ENCODE data around the gene TBC1D17.
"Not testable (repeated sequence)": the region's sequence is repeated elsewhere in the genome, so short reads cannot be mapped to it uniquely, and the experiment has no call there.

The TBC1D17 gene

DNA sequence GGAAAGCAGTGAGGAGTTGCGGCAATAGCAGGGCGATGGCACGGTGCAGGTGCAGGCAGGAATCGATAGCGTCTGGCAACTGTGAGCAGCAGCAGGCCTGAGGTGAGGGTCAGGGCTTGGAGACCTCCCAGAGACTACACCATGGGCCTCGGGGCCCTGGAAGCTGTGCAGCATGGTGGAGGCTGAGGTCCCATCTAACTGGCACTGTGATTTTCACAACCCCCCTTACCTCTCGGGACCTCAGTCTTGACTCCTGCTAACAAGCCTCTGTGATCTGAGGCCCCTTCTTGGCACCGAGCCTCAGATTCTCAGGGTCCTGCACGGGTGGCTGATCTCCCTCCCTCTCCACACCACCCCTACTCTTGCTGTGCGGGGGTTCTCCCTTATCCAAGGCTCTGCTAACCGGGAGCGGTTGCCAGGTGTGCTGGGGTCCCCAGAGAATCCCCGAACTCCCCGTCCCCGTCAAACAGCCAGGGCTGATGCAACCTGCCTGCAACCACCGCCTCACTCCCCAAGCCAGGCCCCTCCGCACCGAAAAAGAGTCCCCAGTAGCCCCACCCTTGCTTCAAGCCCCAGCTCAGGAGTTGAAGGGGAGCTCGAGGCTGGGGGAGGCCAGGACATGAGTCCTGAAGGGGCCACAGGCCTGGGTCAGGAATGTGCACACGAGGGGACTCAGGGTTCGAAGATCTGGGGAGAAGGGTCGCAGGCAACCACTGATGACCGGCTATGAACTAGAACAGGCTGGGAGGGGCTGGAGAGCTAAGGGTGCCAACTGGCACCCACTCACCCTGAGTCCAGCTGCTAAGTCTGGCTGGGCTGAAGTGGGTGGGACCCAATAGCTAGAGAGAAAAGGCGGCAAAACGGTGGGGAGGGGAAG lies 46.7 kb downstream of the TBC1D17 start:
- DNase-seq, result no peak

DNA sequence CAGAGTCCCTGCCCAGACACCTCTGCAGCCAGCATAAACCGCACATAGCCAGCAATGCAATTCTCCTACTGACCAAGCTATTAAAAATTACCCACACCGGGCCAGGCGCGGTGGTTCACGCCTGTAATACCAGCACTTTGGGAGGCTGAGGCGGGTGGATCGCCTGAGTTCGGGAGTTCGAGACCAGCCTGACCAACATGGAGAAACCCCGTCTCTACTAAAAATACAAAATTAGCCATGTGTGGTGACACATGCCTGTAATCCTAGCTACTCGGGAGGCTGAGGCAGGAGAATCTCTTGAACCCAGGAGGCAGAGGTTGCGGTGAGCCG lies 47.3 kb downstream of the TBC1D17 start:
- DNase-seq, result not testable (repeated sequence)

DNA sequence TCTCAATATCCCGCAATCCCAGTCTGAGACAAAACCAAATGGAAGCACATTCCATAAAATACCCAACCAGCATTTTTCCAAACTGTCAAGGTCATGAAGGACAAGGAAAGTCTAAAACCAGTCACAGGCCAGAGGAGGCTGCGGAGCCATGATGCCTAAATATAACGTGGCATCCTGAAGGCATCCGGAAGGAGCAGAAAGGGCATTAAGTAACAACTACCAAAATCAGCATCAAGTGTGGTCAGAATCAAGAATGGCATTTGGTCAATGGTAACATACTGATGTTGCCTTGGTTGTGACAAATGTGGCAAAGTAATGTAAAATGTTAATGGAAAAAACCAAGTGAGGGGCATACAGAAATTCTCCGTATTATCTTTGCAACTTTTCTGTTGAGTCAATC lies 48.0 kb downstream of the TBC1D17 start:
- no peak for DNase-seq

DNA sequence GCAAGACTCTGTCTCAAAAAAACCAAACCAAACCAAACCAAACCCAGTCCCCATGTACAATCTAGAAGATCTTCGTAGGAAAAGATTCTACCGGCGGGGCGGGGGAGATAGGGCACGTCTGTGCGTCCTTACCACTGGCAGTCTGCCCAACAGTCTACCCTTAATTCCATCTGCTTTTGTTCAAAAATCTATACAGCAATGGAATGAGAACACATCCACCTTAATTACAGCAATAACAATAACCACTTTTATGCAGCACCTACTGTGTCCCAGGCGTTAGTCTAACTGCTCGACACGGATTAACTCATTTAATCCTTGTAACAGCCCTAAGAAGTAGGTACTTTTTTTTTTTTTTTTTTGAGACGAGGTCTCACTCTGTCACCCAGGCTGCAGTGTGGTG lies 49.0 kb downstream of the TBC1D17 start:
- DNase-seq, result no peak

DNA sequence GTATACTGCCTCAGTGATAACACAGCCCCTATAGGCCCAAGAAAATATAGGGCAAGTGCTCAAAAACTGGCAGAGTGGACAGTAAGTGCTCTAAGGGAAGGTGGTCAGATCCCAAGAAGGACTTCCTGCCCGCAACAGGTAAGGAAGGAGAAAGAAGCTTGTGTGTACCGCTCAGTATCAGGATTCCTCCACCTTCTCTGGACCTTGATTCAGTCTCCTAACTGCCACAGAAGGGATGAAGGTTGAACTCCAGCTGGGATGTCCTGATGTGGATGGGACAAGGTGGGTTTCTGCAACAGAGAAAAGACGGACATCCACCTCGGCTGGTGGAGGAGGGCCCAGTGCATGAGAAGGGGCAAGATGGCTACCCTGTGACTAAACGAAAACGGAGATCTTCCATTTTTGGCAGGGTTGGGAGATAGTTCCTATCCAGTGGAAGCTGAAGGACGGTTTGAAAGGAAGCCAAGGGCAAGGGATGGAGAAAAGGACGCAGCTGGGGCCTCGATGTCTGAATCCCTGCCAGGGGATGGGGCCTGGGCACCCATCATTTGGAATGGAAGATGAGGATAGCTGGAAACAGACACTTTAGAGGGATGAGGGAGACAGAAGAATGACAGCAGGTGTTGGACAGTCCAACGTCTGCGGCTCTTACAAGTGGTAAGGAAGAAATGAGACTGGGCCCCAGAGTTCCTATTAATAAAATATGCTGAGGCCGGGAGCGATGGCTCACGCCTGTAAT lies 50.2 kb downstream of the TBC1D17 start:
- DNase-seq, result no peak

DNA sequence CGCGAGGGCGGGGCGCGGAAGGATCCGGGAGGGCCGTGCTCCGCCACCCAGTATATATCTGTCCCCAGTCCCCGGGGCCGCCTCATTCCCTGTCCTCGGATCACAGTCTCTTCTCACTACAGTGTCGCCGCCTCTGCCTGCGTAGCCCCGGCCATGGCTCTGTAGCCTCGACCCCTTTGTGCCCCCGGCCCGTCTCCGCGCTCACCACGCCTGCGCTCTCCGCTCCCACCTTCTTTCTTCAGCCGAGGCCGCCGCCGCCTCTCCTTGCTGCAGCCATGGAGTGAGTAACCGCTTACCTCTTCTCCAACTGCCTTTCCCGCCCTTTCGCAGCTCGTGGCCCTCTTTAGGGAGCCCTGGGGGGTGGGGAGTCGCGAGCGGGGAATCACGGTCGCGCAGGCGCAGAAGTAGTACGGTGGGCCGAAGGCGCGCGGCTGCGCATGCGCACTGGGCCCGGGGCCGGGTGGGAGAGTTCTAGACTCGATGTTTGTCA lies 51.7 kb downstream of the TBC1D17 start, which contains the start of the genes ATF5 and NUP62:
Gene ATF5, plus strand, starts transcription at position 85 of the 490 bp plus-strand sequence. CDS start 1,646 bp downstream, outside the sequence.
Gene NUP62, minus strand, starts transcription at position 384 of the 490 bp plus-strand sequence. CDS start 19,697 bp downstream, outside the sequence.
- DNase-seq, result peak; percentile 90

DNA sequence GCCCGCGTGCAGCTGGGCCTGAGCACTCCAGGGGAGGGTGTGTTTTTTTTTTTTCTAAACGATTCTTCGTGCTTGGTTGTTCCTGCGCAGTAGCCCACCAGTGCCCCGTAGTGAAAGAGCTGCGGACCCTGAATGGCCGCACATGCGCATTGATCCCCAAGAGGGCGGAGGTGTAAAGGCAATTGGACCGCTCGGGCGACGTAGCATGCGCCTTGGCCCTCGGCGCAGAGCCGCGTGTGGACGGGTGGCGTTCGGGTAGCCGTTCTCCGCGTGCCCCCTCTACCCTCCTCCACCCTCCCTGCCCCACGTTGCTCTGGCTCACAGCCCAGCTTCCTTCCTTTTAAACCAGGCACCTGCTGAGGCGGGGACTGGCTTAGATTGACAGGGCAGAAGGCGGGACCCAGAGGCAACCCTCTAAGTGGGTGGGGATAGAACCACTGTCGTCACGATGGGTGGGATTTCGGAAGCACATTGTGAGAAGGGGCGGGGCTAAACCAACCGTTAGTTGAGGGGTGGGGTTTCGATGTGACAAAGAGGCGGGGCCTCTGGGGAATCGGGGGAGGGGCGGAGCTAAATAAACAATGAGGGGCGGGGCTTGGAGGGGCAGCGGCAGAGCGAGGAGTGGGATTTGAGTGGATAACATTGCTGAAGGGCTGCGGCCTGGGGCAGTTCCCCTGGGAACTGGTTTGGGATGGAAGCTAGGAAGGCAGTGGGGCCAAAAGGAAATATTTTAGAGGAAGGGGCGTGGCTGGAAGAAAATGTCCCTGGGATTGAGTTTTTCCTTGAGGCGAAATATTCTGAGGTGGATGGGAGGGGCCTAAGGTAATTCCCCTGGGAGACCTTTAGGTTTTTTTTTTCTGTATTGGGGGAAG lies 52.3 kb downstream of the TBC1D17 start:
- DNase-seq, result peak; percentile 97

DNA sequence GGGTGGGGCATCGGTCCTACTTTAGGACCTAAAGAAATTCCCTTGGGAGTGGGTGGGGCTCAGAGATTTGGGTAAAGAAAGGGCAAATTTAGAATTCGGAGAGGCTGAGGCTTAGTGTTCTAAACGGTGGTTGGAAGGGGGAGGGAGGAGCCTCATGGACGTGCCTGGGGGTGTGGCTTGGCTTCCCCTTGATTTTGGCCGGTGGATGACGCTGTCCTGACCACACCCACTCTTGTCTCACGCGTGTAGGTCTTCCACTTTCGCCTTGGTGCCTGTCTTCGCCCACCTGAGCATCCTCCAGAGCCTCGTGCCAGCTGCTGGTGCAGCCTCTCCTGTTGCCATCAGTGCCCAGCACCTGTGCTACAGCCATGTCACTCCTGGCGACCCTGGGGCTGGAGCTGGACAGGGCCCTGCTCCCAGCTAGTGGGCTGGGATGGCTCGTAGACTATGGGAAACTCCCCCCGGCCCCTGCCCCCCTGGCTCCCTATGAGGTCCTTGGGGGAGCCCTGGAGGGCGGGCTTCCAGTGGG lies 53.0 kb downstream of the TBC1D17 start:
- peak; percentile 49 for DNase-seq

DNA sequence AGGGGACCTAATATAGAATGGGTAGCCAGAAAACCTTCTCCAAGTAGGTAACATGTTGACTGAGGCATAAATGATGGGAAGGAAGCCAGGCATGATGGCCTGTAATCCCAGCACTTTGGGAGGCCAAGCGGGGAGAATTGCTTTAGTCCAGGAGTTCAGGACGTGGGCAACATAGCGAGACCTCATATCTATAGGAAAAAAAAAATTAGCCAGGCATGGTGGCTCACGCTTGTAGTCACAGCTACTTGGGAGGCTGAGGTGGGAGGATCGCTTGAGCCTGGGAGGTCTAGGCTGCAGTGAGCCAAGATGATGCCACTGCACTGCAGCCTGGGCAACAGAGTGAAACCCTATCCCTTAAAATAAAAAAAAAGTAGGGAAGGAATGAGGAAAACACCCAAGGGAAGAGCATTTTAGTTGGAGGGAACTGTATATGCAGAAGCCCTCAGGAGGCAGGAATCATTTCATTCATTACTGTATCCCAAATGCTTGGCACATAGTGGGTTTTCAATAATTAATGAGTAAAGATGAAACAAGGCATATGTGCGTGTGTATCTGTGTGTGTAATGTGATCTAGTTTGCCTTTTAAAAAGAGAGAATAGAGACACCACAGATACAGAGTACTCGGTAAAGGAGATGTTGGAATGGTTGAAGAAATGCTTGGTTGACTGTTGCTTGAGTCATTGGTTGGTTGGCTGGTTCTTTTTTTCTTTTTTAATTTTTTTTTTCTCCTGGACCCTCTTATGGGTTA lies 54.0 kb downstream of the TBC1D17 start:
- DNase-seq, result no peak

DNA sequence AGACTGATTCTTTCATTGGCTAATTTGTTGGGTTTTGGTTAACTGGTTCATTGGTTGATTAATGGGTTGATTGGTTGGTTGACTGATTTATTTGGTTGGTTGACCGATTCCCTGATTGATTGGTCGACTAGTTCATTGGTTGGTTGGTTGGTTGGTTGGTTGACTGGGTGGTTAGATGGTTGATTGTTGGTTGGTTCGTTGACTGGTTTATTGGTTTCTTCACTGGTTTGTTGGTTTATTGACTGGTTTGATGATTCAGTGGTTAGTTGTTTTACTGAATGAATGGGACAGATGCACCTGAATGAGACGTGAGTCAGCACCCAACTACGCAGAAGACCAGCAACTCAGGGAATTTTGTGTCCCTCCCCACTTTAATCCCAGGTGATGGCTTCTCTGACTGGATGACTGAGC lies 54.5 kb downstream of the TBC1D17 start:
- DNase-seq, result no peak

DNA sequence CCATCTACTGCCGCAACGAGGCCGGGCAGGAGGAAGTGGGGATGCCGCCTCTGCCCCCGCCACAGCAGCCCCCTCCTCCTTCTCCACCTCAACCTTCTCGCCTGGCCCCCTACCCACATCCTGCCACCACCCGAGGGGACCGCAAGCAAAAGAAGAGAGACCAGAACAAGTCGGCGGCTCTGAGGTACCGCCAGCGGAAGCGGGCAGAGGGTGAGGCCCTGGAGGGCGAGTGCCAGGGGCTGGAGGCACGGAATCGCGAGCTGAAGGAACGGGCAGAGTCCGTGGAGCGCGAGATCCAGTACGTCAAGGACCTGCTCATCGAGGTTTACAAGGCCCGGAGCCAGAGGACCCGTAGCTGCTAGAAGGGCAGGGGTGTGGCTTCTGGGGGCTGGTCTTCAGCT lies 55.2 kb downstream of the TBC1D17 start:
- DNase-seq, result peak; percentile 47

DNA sequence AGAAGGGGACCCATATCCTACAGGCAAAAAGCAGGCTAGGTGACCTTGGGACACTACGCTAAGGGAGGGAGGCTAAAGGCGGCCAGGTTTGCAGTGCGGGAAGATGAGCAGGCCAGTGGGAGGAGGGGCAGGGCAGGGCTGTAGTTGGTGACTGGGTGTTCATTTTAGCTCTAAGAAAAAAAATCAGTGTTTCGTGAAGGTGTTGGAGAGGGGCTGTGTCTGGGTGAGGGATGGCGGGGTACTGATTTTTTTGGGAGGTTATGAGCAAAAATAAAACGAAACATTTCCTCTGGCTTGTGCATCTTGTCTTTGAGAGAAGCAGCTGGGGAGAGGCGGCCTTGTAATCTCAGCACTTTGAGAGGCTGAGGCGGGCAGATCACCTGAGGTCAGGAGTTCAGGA lies 56.1 kb downstream of the TBC1D17 start:
- DNase-seq, result no peak

DNA sequence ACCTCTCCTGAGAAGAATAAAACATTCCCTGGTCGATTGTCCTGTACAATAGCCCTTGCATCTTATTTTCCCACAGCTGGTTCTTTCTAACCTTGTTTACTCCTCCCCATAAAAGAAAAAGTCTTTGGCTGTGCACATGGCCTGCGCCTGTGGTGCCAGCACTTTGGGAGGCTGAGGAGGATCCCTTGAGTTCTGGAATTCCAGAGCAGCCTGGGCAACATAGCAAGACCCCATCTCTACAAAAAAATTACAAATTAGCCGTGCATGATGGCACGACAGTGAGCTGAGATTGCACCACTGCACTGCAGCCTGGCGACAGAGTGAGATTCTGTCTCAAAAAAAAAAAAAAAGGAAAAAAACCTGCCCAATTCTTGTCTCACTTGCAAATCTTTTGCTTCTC lies 59.0 kb downstream of the TBC1D17 start:
- DNase-seq, result no peak

DNA sequence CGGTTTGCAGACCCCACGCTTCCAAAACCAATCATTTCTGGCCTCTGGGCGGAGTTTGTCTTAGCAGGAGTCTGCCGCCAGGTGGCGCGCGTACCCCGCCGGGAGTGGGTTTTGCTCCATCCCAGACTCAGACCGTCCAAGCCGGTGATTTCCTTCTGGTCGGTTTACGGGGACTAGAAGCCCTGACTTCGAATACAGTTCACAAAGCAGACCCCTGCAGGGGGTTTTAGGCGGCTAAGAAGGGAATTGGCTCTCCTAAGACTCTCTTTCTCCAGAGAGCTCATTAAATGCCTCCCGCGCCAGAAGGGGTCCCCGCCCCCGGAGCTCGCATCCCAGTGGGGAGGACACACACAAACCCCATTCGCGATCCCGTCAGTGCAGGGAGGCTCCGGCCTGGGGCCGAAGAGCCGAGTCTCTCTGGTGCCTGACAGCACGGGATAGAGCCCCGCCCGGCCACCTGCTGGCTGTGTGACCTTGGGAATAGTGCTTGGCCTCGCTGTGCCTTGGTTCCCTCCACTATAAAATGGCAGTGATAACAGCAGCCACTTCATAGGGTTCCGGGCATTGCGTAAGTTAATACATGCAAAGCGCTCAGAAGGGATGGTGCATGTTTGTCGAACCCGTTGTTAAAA lies 60.4 kb downstream of the TBC1D17 start:
- peak; percentile 74 for DNase-seq

Measured in CD4-positive, alpha-beta T cell treated with Interleukin-15 for 1 hour (primary cell).